Adrenal gland (tissue), 5 donors: Measurements from ENCODE around the gene CKMT2.

Experiments
- CTCF ChIP-seq, 6 experiments: fragments of 450-650 bp in 4 of 6; fragments of 200-600 bp in 2 of 6; sonication (generic) in 1 of 6; IDR thresholded peaks; 1 replicate in 5 of 6; 2 replicates in 1 of 6; pipeline versions ENCODE4 v1.5.1 to v1.8.0; 2016 to 2021; ENCODE audit warnings: antibody characterized with exemption in 6 of 6, mild to moderate bottlenecking in 2 of 6, moderate library complexity in 1 of 6
- POLR2A ChIP-seq, 2 donors: fragments of 450-650 bp; IDR thresholded peaks; one replicate each; pipeline ENCODE4 v1.6.1; 2017; ENCODE audit warnings: antibody characterized with exemption in 2 of 2, mild to moderate bottlenecking in 2 of 2, moderate library complexity in 1 of 2
- donor health status: DM: no; HTN: no; CAD: no.

- TF ChIP-seq CTCF (IDR thresholded peaks at IDR 0.05) (no peak), POLR2A (IDR thresholded peaks at IDR 0.05) (no peak)
Observed at GRCh38 chr5:81212211-81212751, 20.8 kb upstream of the CKMT2 start.
